Stimulated activated CD4-positive, alpha-beta T cell treated with anti-CD3 and anti-CD28 coated beads, TNF-alpha, amount 100 ng/mL, for 24 hours (primary cell): ENCODE data around the gene EPS8.
A peak's percentile ranks its signal among the peaks of the same experiment; 100 is the strongest.

Source experiments
- DNase-seq, 3 experiments: peaks; one replicate each; pipeline ENCODE4 v3.0.0-alpha.2; 2020; ENCODE audit warnings: low read depth in 3 of 3

Gene EPS8

GRCh38 chr12:15602051-15602672, 187.0 kb downstream of the EPS8 start:
- no peak for DNase-seq

- DNase-seq = no peak
Observed at GRCh38 chr12:15601210-15601800, 187.9 kb downstream of the EPS8 start.

DNA sequence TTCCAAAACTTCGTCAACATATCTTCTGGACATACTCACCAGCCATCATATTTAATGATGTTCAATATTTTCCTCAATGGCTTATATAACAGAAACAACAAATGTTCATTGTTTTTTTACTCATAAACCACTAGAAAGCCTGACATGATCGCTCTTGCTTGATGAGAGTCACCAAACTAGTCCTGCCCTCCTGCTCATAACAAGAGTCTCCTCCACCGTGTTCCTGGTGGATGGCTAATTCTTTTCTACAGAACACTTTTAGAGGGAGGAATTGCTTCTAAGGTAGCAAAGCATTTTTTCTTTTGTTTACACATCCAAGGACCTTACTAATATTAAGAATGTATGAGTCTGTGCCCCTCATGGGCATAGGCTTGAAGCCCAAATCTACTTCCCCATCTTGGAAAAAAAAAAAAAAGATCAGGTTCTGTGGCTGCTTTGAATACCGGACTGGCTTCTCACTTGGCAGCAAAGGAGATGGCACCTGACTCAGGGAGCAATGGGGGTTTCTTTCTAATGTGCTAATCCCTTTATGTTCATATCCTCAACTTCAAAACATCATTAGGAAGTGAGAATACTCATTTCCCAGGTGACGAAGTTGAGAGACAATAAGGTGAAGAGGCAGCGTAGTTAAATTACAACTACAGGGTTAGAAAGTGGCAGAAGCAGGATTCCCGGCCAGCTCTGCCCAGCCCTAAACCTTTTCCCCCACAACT, 188.8 kb downstream of the EPS8 start:
- DNase-seq = no peak

DNA sequence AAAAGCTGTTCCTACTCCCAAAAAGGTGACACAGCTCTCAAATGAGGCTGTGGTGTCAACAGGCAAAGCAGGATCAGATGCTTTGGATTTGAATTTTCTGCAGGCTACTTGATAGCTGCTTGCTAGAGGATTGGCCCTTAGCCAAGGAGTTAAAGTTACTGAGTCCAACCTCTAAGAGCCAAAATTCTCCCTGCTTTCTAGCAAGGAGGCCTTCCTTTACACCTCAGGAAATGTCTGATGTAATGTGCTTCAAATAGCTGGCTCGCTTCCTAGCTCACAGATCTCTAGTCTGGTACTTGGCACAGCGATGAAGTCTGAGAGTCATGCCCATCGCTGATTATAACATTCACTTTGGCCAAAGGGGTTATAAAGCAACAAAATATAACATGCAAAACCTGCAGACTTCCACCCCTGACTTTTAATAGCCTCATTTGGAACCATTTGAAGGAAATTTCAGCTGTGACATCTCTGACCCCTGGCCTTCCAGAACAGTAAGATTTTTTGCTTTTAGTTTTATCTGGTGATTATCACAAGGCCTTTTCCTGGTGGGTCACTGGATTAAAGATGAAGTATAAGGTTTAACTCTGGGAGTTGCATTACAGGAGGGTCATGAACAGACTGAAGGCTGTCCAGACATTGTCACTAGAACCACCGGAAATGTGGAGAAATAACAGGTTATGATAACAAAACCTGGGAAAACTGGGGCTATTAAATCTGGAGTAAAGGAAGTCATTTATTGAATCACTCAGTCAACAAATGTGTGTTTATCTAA, 189.7 kb downstream of the EPS8 start:
- no peak for DNase-seq

DNA sequence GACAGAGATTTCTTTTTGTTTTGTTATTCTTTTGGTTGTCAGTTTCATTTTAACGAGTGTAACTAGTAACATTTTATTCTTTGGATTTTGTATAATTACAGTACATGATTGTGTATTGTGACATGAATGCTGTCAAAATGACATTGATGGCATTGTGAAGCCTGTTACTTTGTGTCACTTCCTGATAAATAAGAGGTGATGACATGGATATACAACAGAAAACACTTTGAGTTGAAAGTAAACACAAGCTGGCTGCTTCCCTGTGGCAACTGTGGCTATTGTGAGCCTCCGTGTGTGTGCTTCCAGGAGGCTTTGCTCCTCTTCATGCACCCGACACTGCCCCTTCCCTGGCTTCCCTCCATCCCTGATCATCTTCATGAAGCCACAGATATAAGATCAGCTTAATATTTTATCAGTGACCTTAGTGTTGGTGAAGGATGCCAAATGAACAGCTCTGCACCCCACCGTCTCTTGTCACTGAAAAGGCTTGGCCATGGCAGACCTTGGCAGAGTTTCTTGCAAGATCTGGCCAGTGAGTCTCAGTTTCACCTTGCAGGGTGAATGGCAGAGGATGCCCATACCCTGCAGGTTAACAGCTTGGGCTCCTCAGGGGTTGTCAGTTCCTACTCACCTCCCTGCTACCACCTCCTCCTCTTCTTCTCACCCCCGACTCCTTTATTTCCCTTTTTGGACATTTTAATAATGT, 191.9 kb downstream of the EPS8 start:
- no peak for DNase-seq

DNA sequence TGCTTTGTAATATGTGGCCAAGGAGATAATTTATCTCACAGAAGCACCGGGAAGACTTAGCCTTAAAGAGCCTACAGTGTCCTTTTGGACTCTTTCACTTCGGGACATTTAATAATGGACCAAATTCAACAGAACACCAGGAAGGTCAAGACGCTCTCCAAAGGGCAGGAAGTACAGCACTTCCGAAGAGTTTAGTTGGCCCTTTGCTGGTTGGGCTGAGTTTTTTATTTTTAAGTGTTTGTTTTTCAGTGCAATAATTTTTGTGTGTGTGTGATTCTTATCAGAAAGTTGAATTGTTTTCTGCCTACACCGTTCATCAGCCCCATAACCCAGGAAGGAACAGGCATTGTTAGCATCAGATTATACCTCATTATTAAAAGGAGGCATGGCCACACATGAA, 193.0 kb downstream of the EPS8 start:
- no peak for DNase-seq

- DNase-seq = no peak
Observed at GRCh38 chr12:15592934-15593333, 196.3 kb downstream of the EPS8 start.

DNA sequence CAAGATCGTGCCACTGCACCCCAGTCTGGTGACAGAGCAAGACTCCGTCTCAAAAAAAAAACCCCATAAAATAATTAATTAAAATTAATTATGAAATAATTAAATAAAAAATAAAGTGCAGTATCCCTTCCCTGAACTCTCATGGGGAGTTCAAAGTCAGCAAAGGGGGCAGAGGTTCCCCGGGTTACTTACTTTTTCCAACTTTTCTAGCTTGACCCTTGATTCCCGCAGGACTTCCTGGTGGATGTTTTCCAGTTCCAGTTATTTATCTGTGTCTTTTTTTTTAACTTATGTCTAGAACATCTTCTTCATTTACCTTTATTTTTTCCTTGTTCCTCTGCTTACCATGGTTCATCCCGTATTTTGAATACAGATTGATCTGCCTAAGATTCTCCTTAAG, 197.4 kb downstream of the EPS8 start:
- DNase-seq = no peak

DNA sequence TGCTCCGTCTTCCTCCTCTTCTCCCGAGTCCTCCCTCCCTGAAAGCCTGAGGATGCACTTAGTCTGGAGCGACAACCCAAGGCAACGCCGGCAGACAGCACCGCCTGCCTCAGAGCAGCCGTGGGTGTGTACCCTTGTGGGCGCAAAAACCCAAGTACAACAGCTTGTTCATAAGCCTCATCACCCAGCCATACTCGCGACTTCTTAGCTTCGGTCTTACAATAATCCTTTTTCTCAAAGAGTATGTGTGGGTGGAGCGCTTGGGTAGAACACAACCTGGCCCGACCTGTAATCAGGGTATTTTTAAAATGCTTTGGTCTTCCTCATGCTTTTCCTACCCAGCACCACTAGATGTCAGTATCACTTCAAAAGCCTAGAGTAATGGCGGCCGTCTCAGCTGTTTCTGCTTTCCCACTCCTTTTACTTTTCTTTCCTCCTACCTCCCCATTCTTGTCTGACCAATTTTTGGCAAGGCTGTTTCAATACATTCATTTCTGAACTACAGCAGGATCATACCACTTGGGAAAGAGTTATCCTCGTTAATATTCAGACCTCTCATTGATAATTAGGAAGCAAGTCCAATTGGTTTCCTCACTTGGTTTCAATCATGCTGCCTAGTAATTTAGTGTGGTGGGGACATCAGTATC, 198.9 kb downstream of the EPS8 start:
- DNase-seq = peak; percentile 15 to 28 (median 20)

DNA sequence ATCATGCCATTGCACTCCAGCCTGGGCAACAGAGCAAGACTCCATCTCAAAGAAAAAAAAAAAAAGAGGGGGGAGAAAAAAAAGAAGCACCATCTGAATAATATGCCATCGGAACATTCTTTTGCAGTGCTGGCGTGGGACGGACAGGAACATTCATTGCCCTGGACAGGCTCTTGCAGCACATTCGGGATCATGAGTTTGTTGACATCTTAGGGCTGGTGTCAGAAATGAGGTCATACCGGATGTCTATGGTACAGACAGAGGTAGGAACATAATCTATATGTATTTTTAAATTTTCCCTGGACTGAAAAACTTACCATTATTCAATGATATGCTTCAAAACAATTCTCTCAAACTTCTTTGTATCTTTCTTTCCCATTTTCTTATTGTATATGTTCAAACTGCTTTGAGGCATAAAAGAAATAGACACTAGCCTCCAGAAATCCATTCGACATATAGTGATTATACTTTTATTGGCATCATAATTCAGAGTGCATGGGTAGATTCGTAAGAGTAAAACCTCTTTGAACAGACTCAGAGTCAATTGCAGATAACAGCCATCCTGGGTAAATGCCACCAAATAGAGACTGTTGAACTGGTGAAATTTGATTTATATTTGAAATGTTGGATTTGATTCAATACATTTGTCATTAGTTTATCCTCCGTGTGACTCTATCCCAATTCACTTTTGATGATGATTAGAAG, 199.7 kb downstream of the EPS8 start:
- DNase-seq = no peak

- DNase-seq = no peak
Observed at GRCh38 chr12:15584366-15585041, 204.7 kb downstream of the EPS8 start.

DNA sequence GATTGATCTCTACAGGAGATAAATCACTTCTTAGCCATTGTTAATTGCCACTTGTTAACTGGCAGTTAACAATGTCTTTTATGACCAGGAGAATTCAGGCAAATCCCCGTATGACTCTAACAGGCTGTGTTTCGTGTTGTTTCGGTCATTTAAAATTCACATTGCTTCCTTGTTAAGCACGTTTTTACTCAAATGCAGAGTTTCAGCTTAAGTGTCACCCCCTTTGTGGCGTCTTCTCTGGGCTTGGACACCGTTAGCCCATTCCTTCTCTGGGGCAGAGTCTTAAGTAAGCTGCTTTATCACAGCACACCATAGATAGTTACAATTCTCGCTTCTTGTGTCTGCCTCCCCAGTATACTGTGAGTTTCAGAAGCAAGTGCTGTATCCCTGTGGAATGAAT, 205.4 kb downstream of the EPS8 start:
- no peak for DNase-seq

GRCh38 chr12:15581006-15581405, 208.2 kb downstream of the EPS8 start:
- DNase-seq = no peak

GRCh38 chr12:15580431-15580830, 208.8 kb downstream of the EPS8 start:
- no peak for DNase-seq

DNA sequence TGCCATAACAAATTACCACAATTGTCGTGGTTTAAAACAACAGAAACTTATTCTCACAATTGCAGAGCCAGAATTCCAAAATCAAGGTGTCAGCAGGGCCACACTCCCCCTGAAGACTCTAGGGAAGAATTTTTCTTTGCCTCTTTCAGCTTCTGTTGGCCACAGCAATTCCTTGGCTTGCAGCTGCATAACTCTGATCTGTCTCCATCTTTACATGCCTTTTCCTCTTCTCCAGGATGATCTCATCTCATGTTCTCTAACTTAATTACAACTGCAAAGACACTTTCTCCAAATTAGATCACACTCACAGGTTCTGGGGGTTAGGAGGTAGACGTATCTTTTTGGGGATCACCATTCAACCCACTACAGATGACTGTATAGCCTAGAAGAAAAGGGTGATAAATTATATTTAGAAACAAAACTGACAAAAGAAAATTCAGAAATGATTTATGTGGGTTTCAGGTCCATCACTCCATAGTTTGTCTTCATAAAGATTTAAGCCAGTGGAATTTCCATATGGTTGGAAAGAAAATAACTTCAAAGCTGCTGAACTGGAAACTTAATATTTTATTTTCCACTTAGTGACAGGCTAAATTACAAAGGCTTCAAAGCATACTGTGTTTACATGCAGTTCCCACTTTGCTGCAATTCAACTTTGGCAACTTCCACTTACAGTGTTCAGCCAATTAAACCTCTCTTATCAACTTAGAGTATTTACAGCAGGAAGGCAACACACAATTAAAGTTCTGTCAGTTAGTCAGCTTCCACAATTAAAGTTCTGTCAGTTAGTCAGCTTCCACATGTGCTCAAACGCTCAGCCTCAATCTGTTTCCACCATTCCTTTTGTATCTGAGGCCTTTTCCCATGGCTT, 213.3 kb downstream of the EPS8 start:
- no peak for DNase-seq

DNA sequence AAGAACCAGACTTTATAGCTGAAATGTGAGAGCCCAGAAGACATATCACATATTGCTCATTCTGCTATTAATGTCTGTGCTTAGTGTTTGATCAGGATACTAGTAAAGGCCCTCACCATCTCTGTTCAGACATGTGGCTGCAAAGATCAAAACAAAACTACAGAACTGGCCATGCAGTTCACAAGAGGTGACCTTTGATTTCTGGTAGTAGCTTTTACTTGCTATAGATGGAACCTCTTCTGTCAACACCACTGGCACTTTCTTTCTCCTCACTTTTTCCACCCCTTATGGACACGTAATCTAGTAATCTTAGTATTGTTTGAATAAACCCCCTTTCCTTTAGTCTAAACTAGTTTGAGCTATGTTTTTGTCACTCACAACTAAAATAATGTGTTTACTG, 214.8 kb downstream of the EPS8 start:
- DNase-seq = no peak
